Hepatocyte (in vitro differentiated cells): Measurements from ENCODE around the gene CCDC27.

Experiments used
- EZH2phosphoT487 ChIP-seq: fragments of 200-600 bp; sonication (generic); IDR thresholded peaks from one replicate; pipeline ENCODE4 v1.6.1; 2018; ENCODE audit warnings: antibody characterized with exemption, mild to moderate bottlenecking, low read depth, moderate library complexity; ENCODE audit not compliant: unreplicated experiment, severe bottlenecking
- TF ChIP-seq, protein P1 (sequence below): fragments of 200-600 bp; sonication (generic); IDR thresholded peaks from 2 replicates; pipeline ENCODE4 v1.5.1; 2016; ENCODE audit warnings: antibody characterized with exemption, mild to moderate bottlenecking; ENCODE audit not compliant: poor library complexity

DNA sequence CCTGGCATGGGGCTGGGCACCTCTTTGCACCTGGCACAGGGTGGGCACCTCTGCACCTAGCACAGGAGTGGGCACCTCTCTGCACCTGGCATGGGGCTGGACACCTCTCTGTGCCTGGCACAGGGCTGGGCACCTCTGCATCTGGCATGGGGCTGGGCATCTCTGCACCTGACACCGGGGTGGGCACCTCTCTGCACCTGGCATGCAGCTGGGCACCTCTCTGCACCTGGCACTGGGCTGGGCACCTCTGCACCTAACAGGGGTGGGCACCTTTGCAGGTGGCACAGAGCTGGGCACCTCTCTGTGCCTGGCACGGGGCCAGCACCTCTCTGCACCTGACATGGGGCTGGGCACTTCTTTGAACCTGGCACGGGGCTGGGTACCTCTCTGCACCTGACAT is 29.4 kb upstream of the CCDC27 start:
- TF ChIP-seq, protein P1, sequence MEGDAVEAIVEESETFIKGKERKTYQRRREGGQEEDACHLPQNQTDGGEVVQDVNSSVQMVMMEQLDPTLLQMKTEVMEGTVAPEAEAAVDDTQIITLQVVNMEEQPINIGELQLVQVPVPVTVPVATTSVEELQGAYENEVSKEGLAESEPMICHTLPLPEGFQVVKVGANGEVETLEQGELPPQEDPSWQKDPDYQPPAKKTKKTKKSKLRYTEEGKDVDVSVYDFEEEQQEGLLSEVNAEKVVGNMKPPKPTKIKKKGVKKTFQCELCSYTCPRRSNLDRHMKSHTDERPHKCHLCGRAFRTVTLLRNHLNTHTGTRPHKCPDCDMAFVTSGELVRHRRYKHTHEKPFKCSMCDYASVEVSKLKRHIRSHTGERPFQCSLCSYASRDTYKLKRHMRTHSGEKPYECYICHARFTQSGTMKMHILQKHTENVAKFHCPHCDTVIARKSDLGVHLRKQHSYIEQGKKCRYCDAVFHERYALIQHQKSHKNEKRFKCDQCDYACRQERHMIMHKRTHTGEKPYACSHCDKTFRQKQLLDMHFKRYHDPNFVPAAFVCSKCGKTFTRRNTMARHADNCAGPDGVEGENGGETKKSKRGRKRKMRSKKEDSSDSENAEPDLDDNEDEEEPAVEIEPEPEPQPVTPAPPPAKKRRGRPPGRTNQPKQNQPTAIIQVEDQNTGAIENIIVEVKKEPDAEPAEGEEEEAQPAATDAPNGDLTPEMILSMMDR = no peak
- TF ChIP-seq EZH2phosphoT487 = no peak
